8988T (cell line): ENCODE data around the gene SLC13A4.
"Not testable (repeated sequence)": the region's sequence is repeated elsewhere in the genome, so short reads cannot be mapped to it uniquely, and the experiment has no call there.

Experiments
- DNase-seq: peaks from one replicate; pipeline ENCODE4 v3.0.0; 2011

Gene SLC13A4

GRCh38 chr7:135661311-135662122 is 66.5 kb downstream of the SLC13A4 start:
- no peak for DNase-seq

GRCh38 chr7:135659159-135659846 is 68.7 kb downstream of the SLC13A4 start:
- no peak for DNase-seq

- no peak for DNase-seq
Measured at GRCh38 chr7:135658564-135658963, 69.4 kb downstream of the SLC13A4 start.

GRCh38 chr7:135653340-135654080 is 74.5 kb downstream of the SLC13A4 start:
- no peak for DNase-seq

GRCh38 chr7:135650831-135651573 is 77.0 kb downstream of the SLC13A4 start:
- no peak for DNase-seq

- no peak for DNase-seq
Measured at GRCh38 chr7:135648235-135648634, 79.8 kb downstream of the SLC13A4 start.

- no peak for DNase-seq
Measured at GRCh38 chr7:135647755-135648154, 80.2 kb downstream of the SLC13A4 start.

- no peak for DNase-seq
Measured at GRCh38 chr7:135645296-135645904, 82.6 kb downstream of the SLC13A4 start.

- DNase-seq = no peak
Measured at GRCh38 chr7:135644729-135645128, 83.3 kb downstream of the SLC13A4 start.

GRCh38 chr7:135644154-135644553 is 83.8 kb downstream of the SLC13A4 start:
- DNase-seq = no peak

- not testable (repeated sequence) for DNase-seq
Measured at GRCh38 chr7:135639690-135640089, 88.3 kb downstream of the SLC13A4 start.

GRCh38 chr7:135634191-135634878 is 93.7 kb downstream of the SLC13A4 start:
- no peak for DNase-seq
